T47D (cell line): ENCODE data around the gene USH1G.
"Not testable (repeated sequence)": the region's sequence is repeated elsewhere in the genome, so short reads cannot be mapped to it uniquely, and the experiment has no call there.

ENCODE experiments used
- DNase-seq, 2 experiments: peaks; one replicate each; pipeline versions ENCODE4 v3.0.0 to v3.0.0-alpha.2; 2011 to 2012; ENCODE audit warnings: low read depth in 1 of 2, low spot score in 1 of 2
- JUND ChIP-seq: IDR thresholded peaks from 2 replicates; pipeline ENCODE4 v1.6.1; 2012; ENCODE audit warnings: low read depth
- in situ Hi-C: cut with HindIII; loops from 2 replicates; pipeline ENCODE4 v1.10.0; 2016; ENCODE audit warnings: low sequenced_read_pairs, low pct_unique_long_range_greater_than_20kb

The USH1G gene

DNA sequence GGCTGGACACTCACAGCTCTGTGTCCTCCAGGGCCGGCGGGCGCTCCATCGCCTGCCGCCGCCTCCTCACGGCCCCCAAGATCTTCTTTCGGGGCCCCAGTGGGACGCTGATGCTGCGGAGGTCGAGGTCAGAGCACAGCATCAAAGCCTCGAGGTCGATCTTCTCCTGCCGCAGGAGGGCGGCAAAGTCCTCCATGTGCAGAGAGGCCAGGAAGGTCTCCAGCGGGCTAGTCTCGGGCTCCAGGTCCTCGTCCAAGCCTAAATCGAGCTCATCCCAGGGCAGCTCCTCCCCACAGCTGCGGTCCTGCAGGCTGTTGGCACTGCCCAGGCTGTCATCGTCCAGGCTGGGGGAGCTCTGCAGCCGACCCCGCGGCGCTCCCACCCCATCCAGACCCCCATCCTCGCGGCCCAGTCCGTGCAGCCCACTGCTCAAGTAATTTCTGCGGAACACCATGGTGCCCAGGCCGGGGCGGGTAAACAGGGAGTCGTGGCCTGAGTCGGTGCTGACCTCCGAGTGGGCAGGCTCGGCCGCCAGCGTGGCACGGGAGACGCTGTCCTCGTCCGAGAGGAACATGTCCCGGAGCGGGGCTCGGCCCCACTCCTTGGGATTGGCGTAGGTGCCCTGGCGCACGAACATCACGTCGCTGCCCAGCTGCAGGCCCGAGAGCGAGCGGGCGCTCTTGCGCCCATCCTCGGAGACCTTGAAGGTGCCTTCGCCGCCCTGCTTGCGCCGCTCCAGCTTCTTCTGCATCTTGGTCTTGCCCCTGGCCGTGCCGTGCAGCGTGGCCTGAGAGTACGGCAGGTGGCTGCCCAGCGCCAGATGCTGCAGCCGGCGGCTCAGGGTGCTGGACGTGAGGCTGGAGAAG is 3.4 kb downstream of the USH1G start:
- no peak for TF ChIP-seq JUND
- no peak for DNase-seq
- in situ Hi-C loops: no loop called here

DNA sequence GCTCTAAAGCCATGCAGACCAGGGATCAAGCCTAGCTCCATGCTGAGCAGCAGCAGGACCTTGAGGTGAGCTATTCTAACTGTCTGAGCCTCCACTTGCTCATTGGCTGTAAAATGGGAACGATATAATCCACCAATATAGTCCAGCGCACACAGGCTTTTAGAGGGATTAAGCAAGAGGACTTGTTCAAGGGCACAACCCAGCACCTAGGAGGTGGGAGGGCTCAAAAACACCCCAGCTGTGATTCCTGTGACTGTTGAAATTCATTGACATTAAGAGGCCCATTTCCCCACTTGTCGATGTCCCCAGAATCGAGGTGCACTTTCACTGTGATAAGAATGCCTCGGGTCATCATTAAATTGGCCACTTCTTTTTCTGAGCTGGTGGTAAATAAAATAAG is 4.1 kb downstream of the USH1G start:
- no peak for DNase-seq
- in situ Hi-C loops: no loop called here
- no peak for TF ChIP-seq JUND

DNA sequence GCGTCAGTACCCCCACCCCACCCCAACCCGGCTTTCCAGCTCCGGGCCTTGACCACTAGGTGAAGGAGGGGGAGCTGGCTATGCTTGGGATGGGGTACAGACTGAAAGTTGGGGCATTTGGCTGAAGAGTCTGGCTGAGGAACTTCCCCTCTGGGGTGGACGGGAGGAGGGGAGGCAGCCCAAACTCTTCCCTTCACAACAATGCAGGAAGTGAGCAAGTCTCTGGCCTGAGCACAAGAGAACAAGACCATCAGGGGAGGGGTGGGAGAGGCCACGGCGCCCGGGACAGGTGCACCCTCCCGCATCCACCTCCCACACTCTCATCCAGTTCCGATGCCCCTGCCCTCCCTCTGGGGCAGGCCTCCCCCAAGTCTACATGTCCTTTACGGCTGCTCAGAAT is 5.6 kb downstream of the USH1G start:
- no peak for TF ChIP-seq JUND
- in situ Hi-C loops: no loop called here
- DNase-seq: no peak

DNA sequence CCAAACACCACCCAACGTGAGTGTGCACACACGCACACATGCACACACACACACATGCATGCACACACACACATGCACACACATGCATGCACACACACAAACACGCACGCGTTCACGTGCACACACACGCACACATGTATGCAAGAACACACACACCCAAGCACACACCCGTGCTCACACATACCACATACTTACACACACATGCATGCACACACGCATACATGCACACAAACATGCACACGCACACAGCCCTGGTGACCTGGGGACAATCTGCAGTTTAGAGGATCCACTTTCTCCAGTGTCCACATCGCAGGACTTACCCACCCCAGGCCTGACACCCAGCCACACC is 6.2 kb downstream of the USH1G start:
- no peak for DNase-seq
- in situ Hi-C loops: no loop called here
- TF ChIP-seq JUND: no peak

DNA sequence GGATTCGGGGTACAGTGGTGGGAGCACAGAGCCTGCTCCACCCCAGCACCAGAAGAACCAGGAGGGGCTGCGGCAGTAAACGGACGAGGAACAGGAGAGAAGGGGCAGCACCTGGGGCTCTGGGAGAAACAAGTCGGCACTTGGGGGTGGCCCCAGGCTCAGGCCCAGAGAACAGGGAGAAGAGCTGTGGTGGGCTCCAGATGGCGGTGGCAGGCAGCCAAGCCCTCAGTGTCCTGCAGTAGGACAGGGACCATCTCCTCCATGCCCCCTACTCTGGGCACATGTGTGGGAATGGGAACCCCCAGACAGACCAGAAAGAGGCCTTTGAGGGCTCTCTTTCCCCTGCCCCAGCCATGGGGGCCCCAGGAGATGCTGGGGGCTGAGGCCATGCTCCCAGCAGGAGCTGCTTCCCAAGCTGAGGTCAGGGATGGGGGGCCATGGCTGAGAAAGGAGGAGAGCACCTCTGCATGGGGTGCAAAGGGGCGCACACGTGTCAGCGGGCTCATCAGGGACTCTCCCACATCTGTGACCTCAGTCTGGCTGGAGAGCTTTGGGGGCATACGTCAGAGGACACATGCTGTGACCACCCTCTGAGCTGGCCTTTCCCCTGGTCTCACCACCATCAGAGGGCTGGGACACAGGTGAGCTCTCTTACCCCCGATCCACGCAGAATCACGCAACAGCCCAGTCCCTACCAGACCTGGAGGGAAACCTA is 6.8 kb downstream of the USH1G start:
- DNase-seq: no peak
- no peak for TF ChIP-seq JUND

DNA sequence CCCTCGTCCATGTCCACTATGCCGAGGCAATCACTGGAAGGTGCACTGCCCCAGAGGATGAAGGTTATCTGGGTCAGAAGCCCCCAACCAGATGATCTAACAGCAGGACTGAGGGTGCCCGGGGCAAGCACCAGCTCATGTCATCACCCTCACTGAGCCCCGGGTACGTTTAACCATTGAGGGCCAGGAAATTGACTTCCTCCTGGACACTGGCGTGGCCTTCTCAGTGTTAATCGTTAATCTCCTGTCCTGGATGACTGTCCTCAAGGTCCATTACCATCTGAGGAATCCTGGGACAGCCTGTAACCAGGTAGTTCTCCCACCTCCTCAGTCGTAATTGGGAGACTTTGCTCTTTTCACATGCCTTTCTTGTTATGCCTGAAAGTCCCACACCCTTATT is 11.6 kb downstream of the USH1G start:
- DNase-seq, in situ Hi-C loops: not testable (repeated sequence)

More for the DNA sequence above, 6.8 kb downstream of the USH1G start:
- in situ Hi-C loops: no loop called here

DNA sequence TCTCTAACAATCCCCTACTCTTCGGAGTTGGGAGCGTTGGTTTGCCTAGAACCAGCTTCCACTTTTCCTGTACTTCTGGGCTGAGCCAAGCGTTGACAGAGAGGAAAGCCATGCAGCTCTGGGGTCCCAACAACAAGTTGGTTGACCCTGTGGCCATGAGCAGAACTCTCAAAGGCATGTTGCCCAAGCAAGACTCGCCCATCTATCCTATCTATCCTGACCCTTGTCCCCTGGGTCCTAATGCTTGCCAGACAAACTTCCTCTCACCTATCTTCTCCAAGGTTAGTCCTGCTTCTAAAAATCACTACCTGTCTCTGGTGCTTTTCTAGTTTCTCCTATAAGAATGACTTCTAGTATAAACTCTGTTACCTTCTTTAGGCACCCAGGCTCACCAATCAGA is 14.0 kb downstream of the USH1G start:
- DNase-seq, in situ Hi-C loops: not testable (repeated sequence)

DNA sequence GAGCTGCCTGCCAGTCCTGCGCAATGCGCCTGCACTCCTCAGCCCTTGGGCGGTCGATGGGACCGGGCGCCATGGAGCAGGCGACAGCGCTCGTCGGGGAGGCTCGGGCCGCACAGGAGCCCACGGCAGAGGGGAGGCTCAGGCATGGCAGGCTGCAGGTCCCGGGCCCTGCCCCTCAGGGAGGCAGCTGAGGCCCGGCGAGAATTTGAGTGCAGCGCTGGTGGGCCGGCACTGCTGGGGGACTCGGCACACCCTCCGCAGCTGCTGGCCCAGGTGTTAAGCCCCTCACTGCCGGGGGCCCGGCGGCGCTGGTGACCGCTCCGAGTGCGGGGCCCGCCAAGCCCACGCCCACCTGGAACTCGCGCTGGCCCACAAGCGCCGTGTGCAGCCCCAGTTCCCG is 16.0 kb downstream of the USH1G start:
- in situ Hi-C loops: no loop called here
- no peak for TF ChIP-seq JUND
- DNase-seq: no peak

DNA sequence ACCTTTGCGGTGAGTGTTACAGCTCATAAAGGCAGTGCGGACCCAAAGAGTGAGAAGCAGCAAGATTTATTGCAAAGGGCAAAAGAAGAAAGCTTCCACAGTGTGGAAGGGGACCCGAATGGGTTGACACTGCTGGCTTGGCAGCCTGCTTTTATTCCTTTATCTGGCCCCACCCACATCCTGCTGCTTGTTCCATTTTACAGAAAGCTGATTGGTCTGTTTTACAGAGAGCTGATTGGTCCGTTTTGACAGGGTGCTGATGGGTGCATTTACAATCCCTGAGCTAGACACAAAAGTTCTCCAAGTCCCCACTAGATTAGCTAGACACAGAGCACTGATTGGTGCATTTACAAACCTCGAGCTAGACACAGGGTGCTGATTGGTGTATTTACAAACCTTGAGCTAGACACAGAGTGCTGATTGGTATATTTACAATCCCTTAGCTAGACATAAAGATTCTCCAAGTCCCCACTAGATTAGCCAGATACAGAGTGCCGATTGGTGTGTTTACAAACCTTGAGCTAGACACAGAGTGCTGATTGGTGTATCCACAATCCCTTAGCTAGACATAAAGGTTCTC is 16.8 kb downstream of the USH1G start:
- in situ Hi-C loops: not testable (repeated sequence)

DNA sequence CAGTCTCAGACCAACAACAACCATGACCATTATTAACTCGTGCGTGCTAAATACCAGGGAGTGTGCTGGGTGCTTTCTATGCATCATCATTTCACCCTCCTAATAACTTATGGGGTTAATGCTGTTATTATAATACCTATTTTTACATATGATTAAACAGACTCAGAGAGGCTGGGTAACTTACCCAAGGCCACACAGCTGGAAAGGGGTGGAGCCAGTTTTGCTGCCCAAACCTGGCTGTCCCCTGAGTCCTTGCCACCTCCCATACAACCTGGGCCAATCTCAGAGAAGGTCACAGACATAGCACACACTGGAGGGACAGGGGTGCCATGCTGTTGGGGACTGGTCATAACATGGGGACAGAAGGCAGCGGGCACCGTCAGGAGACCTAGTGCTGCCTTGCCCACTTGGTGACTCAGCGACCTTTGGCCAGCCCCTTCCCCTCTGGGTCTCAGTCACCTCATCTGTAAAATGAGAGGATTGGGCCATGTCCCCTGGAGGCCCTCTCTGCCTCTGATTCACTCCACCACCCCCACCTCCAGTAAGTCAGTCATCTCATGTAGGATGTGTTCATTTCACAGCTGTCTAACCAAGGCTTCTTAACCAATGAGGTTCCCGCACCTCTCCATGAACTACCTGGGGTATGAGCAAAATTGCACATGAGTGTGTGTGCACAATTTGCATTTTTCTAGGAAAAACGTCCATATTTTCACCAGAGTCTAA is 18.2 kb downstream of the USH1G start:
- no peak for TF ChIP-seq JUND
- in situ Hi-C loops: no loop called here
- DNase-seq: no peak

More for the DNA sequence above, 16.8 kb downstream of the USH1G start:
- DNase-seq: peak in 1 of 2 experiments; percentile 23

DNA sequence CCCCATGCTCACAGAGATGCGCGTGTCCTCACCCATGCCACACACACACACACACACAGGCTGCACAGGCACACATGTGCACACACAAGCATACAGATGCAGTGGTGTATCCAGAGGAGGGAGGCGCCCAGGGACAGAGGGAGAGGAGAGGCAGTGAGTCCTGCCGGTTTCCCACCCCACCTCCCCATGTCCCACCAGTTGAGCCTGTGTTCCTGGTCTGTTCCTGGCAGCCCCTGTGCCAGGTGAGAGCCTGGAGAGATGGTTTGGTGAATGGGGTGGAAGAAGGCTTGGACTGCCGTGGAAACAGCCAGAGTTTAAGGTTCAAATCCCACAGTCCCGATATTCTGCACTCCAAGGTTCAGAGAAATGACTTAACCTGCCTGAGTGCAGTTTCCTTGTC is 19.4 kb downstream of the USH1G start:
- no peak for DNase-seq
- no peak for TF ChIP-seq JUND
- in situ Hi-C loops: no loop called here

DNA sequence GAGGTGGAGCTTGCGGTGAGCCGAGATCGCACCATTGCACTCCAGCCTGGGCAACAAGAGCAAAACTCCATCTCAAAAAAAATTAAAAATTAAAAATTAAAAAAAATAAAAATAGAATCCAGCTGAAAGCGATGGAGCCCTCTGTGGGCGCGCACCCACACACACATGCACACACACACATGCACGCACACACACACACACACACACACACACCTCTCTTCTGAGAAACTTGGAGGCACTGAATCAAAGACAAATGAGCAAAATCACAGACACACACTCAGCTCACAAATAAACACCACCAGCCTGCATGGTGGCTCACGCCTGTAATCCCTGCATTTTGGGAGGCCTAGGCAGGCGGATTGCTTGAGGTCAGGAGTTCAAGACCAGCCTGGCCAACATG is 20.0 kb downstream of the USH1G start:
- DNase-seq: no peak
- no peak for TF ChIP-seq JUND
- in situ Hi-C loops: no loop called here
